HG03558 (cell line): ENCODE data around the gene ZBTB7C.

Experiments used
- ATAC-seq: cut with Tn5 transposase; IDR thresholded peaks from one replicate; pipeline ENCODE4 v1.9.1; 2021; ENCODE audit warnings: moderate number of reproducible peaks; ENCODE audit not compliant: unreplicated experiment; ENCODE audit errors: extremely low read depth

The ZBTB7C gene

GRCh38 chr18:48136827-48137373 is 272.3 kb downstream of the ZBTB7C start:
- no peak for ATAC-seq

GRCh38 chr18:48136051-48136826 is 272.9 kb downstream of the ZBTB7C start:
- ATAC-seq, result no peak

GRCh38 chr18:48135436-48135966 is 273.7 kb downstream of the ZBTB7C start:
- ATAC-seq, result no peak

- ATAC-seq, result no peak
These were observed 274.6 kb downstream of the ZBTB7C start for GRCh38 chr18:48134609-48135008.

- ATAC-seq, result no peak
These were observed 275.4 kb downstream of the ZBTB7C start for GRCh38 chr18:48133671-48134251.

GRCh38 chr18:48132797-48133655 is 276.2 kb downstream of the ZBTB7C start:
- ATAC-seq, result no peak

- ATAC-seq, result no peak
These were observed 278.1 kb downstream of the ZBTB7C start for GRCh38 chr18:48131042-48131441.

GRCh38 chr18:48129621-48130082 is 279.5 kb downstream of the ZBTB7C start:
- ATAC-seq, result no peak

- no peak for ATAC-seq
These were observed 281.6 kb downstream of the ZBTB7C start for GRCh38 chr18:48127606-48128005.

GRCh38 chr18:48126240-48126639 is 282.9 kb downstream of the ZBTB7C start:
- no peak for ATAC-seq

GRCh38 chr18:48125724-48126123 is 283.5 kb downstream of the ZBTB7C start:
- ATAC-seq, result no peak

GRCh38 chr18:48124857-48125626 is 284.1 kb downstream of the ZBTB7C start:
- ATAC-seq, result no peak

- ATAC-seq, result no peak
These were observed 285.2 kb downstream of the ZBTB7C start for GRCh38 chr18:48123941-48124340.

GRCh38 chr18:48123324-48123723 is 285.9 kb downstream of the ZBTB7C start:
- ATAC-seq, result no peak

- no peak for ATAC-seq
These were observed 286.4 kb downstream of the ZBTB7C start for GRCh38 chr18:48122816-48123215.

GRCh38 chr18:48122376-48122775 is 286.8 kb downstream of the ZBTB7C start:
- no peak for ATAC-seq

- ATAC-seq, result no peak
These were observed 287.4 kb downstream of the ZBTB7C start for GRCh38 chr18:48121752-48122151.

GRCh38 chr18:48119204-48119603 is 290.0 kb downstream of the ZBTB7C start:
- ATAC-seq, result no peak

- no peak for ATAC-seq
These were observed 292.1 kb downstream of the ZBTB7C start for GRCh38 chr18:48116873-48117630.
